HG03060 (cell line): Measurements from ENCODE around the gene PDZD2.
"Not testable (repeated sequence)": the region's sequence is repeated elsewhere in the genome, so short reads cannot be mapped to it uniquely, and the experiment has no call there.

Source experiments
- ATAC-seq: cut with Tn5 transposase; IDR thresholded peaks from one replicate; pipeline ENCODE4 v1.9.1; 2021; ENCODE audit warnings: low read depth, moderate number of reproducible peaks; ENCODE audit not compliant: unreplicated experiment

The PDZD2 gene

DNA sequence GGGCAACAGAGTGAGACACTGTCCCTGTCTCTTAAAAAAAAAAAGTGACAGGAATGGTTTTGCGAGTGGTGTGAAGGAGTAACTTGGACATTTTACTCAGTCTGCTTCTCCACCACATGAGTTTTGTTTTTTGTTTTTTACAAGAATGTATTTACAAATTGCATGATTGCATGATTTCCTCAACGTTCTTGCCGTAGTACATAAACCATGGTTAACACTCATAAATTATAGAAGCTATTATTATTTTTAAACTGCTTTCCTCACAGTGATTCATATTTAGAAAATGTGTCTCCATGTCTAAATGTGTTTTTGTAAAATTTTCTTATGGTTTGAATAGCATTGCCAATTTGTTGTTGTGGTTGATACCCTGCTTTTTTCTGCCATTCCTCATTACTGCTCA is 315.2 kb downstream of the PDZD2 start:
- ATAC-seq = no peak

DNA sequence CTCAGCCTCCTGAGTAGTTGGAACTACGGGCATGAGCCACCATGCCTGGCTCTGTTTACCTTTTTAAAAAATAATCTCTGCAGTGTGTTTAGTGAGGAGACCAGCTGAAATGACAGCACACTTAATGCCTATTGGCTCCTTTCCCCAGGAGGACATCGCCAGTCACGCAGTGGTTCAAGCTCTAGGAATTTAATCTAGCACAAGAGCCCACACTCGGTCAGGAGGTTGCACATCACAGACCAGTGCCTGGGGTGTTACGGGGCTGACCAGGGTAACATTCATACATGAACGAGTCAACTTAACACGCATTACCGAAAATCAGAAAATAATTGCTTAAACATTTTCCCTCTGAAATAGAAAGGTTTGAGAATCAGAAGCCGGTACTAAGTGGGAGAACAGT is 318.2 kb downstream of the PDZD2 start:
- ATAC-seq = no peak

DNA sequence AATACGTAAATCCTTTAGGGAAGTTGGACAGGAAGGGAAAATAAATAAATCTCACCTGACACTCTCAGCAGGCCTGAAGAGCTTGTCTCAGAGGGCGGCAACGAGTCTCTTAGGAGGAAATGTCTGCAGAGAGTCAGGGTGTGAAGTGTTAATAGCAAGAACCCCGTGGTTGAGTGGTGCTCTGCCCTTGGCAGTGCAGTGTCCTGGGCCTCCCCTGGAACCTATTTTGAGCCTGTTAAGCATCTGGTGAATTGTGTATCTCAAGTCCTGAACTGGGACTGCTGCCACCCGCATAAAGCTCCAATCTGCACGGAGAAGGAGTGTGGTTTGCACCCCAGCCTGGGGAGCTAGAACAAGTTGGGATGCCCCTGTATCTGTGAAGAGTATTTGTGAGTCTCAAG is 323.4 kb downstream of the PDZD2 start:
- ATAC-seq = no peak

DNA sequence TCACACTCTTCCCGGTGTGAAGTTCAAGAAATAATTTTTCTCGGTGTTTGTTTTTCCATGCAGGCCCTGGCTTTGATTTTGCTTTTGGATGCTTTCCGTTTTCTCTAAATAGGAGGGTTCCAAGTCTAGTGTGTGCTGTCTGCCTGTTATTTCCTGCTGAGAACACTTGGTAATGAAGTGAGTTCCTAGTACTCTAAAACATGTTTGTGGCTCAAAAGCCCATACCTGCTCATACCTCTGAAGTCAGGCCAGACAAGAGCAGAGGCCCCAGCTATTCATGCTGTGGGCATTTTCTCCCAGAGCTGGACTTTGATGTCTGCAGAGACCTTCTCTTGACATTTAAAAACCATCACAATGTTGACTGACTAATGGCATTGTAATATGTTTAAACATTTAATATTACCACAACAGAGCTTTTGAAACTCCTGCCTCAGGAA is 324.0 kb downstream of the PDZD2 start:
- ATAC-seq = no peak

DNA sequence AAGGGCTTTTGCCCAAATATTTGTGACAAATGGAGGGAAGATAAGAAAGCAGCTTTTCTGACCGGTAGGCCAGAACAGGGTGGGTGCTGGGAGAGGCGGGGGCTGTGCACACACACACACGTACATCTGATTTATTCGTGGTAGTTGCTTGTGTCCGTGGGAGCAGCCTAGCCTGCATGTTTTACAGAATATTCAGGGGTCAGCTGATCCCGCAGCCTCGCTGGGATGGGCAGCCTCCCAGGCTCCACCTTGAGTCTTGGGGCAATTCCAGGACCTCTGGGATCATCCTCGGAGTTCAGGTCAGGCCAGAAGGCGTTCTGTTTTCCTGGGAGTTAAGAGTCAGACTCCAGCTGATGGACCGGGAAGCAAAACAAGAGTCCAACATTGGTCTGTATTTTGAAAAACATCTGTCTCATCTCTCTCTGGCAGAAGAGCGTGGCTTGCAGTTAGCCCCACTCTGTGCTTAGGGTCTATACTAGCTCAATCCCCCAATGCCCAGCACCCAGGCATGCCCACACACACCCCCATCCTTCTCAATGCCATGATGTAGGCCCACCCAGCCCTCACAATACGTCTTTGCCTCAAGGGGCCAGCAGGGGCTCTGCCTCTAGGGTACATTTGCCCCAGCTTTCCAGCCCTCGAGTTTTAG is 324.6 kb downstream of the PDZD2 start:
- ATAC-seq = no peak

DNA sequence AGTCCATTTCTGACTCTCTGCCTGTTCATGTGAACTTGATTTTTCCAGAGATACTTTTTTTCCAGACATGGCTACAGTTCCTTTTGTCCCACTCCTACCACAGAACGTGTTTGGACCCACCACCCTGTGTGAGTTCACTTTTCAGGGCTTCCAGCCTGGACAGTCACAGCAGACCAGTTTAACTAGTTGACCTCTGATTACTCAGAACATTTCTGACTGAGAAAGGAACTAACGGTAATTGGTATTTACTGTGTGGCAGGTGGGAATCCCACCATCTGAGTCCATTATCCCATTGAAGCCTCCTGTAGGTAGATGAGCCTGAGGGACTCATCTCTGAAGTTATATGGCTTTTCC is 325.1 kb downstream of the PDZD2 start:
- no peak for ATAC-seq

DNA sequence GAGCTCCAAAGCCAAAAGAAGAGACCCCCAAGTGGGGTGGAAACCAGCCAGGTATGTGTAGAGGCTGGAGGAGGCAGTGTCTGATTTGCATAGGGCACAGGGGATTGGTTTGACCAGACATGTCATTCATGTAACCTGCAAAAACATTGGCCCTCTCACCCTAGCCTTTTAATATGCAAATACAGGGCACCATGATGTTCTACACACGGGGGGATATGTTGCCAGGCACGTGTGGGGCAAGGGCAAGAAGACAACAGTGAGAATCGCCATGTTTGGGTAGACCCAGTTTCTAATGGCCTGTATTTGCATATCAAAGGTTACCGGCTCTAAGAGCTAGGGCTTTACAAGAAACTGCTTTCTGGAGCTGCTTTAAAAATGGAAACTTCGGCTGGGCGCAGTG is 326.3 kb downstream of the PDZD2 start:
- no peak for ATAC-seq

DNA sequence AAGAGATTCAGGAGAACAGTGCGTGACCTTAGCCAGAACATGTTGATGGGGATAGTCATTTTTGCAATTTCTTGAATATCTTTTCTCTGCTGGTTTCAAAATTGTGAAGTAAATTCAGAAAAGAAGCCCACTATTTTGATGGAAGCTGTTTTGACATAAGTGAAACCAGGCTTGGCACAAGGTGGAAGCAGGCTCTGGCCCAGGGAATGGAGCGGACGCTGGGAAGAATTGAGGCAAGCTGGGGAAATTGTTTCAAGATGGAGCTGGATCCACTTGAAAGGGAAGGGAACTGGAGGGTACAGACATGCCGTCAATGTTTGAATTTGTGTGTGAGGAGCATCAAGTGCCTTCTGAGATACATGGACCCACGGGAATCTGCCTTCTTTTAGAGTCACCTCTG is 328.0 kb downstream of the PDZD2 start:
- no peak for ATAC-seq

DNA sequence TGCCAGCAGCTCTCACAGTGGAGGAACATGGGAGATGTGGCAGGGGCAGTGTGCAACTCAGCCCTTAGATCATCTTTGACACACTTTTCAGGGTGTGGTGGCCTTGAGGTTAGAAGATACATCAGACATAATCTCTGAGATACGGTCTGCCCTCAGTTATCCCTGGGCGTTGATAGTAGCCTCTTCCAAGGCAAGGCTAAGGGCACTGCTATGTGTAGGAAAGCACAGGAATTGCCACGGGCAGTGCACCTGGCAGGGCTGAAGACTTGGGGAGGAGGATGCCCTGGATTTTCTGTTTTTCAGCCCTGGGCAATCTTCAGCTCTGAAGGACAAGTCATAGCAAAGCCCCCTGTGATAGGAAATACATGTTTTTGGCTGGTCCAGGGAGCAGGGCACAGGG is 328.5 kb downstream of the PDZD2 start:
- ATAC-seq = no peak

DNA sequence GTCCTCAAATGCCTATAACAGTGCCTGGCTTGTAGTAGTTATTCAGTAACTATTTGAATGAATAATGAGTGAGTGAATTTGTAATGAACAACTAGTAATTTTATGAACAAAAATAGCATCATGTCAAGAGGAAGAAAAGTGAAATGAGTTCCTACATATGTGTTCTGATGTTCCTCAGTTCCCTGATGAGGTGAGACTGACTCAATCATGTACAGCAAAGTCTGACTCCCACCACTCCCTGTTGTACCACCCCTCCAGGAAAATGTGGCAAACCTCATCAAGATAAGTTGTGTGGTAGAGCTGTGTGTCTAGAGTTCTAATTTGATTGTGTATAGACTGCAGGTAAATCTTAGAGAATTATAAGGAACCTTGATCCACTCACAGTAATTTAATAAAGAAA is 333.6 kb downstream of the PDZD2 start:
- ATAC-seq = no peak

DNA sequence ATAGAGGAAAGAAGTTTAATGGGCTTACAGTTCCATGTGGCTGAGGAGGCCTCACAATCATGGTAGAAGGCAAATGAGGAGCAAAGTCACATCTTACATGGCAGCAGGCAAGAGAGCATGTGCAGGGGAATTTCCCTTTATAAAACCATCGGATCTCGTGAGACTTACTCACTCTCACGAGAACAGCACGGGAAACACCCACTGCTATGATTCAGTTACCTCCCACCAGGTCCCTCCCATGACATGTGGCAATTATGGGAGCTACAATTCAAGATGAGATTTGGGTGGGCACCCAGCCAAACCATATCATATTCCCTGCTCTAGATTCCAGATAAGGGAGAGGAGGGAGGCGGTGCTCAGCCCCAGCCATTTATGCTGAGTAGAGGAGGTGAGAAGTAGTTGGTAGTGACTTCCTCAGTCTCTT is 336.3 kb downstream of the PDZD2 start:
- not testable (repeated sequence) for ATAC-seq

DNA sequence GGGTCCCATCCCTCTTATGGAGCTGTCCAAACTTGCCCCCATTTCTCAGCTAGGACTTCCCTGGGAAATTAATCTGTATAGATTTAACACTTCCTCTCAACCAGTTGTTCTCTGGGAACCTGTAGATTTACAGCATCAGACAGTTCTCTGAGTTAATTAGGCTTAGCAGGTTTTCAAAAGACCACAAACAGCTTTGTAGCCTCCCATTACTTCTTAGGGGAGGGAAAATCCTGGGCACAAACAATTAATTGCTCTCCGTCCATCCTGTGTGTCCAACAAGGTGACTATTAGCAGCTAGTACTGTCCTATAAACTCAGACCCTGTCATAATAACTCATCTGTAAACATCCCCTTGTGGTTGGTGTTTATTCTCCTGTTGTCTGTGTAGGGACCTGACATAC is 337.2 kb downstream of the PDZD2 start:
- ATAC-seq = no peak

DNA sequence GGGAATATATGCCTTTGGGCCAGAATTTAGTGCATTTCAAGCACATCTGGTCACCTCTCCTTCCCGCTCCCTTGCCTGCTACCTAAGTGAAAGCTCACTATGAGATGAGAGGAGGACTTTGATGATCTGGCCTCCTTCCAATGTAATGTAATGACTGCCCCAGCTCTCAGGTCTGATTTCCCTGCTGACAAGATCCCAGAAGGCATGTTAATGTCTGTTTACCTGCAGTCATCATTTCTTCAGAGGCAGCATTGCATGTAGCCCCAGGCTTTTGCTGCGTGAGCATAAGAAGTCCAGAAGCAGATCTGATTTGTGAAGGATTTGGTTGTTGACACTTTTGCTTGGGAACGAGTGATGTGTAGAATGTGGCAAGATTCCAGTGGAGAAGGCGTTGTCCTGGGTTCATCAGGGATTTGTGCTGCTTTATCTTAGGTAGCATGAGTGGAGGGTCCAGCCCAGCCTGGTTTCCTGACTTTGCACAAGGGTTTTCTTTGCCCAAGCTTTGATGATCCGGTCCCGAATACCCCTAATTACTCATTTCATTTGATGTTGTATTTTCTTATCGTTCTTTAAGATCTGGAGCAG is 342.5 kb downstream of the PDZD2 start:
- no peak for ATAC-seq

DNA sequence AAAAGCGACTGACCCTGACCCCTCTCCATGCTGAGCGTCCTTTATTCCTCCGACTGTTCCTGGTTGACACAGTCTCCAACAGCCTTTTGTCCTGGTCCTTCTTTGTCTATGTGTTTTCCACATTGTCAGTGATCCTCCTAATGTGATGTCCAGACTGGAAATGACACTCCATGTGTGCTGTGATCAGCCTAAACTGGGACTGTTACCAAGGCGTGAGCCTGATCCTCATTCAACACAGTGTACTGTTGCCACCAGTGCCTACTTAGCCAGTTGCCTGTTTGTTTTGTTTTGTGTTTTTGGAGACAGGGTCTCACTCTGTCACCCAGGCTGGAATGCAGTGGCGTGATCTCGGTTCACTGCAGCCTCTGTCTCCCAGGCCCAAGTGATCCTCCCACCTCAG is 343.1 kb downstream of the PDZD2 start:
- no peak for ATAC-seq

DNA sequence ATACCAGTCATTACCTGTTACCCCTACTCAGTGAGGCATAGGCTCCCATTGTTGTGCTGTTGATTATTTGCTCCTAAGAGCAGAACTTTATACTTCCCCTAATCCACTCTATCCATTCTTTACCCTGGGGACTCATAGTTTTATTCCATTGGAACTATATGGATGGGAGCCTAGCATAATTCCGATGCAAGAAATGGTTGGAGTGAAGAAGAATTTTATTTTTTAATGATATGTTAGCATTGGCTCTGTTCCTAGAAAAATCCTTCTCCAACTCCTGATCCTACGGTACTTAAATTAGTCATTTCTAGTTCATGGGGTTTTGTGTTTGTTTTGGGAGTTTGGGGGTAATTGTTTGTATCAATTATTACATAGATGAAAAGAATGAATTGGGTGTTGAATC is 343.7 kb downstream of the PDZD2 start:
- ATAC-seq = no peak

DNA sequence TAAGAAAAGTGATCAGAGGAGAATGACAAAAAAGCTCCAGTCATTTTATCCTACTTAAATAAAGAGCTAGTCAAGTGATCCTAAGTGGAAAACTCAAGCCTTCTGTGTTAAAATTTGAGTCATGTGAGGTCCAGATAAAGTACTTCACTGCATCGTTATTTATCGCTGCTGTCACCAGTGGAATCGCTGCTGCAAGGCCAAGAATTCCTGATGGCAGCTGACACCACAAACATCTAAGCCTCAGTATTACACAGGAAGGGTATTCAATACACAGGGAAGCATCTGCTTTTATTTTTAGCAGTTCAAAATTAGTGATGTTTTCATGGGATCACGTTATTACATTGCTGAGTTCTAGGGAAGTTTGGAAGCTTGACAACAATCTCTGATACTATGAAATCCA is 344.9 kb downstream of the PDZD2 start:
- ATAC-seq = no peak

DNA sequence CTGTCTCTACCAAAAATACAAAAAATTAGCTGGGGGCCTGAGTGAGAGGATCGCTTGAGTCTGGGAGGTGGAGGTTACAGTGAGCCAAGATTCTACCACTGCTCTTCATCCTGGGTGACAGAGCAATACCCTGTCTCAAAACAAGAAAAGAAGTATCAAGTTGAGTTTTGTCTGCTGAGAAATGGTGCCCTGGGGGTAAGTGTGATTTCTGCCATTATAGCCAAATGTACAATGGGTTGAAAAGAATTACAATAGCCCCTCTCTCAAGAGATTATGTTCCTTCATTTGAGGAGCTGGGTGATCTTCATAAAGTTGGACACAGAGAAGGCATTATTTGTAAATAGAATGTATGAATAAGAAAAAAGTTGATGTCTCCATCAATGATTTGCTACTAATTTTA is 345.8 kb downstream of the PDZD2 start:
- ATAC-seq = no peak

DNA sequence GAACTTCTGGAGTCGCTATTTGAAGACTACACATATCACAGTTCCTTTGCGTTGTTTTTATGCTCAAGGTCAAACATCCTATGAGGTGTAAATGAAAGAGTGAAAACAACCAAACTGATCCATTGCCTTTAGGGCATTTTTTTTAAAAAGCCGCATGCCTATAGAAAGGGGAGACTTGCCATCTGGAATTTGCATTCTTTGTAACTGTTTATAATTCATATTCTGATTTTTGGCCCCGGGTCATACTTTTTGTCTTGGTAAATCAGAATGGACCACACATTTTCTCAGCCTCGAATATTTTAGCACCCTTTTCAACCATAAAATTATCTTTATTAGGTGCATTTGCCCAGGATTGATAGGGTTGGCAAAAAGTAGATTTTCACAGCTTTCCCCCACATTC is 347.2 kb downstream of the PDZD2 start:
- ATAC-seq = no peak

DNA sequence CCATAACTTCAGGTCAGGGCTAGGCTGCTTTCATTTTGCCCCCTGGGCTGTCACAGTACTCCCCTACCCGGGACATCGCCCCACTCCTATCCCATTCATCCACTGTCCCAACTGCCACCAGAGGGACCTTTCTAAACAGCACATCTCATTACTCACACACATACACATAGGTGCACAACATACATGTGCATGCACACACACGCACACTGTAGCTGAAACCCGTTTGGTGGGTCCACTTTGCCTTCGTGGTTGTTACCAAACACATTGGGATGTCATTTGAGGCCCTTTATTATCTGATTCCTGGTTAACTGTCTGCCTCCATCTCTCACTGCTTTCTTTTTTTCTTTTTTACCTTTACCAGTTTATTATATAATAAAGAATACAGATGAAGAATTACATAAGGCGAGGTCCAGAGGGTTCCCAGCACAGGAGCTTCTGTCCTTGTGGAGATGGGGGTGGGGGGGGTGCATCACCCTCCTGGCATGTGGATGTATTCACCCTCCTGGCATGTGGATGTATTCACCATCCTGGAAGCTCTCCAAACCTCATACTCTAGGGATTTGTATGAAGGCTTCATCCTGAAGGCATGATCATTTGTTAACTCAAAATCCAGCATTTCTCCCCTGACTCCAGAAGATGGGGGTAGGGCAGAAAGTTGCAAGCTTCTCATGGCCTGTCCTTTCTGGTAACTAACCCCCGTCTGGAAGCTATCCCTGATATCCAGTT is 349.2 kb downstream of the PDZD2 start:
- ATAC-seq = no peak

DNA sequence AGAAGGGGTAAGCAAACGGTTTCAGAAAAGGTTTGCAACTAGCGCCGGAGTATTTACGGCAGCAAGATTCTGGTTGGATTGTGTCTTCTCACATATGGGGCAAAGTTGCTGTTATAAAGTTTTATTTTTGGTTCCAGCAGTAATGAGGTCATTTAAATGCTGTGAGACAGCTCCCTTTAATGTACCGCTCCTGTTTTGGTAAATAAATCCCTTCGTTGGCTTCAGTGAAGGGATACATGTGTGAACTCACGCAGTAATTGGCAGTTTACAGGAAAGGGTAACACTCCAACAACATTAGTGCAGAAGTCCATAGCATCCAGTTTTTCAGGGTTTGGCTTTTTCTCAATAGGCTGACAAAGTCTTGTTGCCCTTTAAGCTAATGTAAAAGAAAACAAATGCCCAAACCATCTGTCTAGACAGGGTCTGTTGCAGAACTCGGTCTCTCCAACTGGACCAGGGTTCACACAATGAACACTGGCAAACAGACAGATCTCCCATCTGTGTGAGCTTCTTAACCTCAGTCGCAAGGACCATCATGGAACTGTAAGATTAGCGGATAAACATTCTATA is 351.2 kb downstream of the PDZD2 start:
- no peak for ATAC-seq

DNA sequence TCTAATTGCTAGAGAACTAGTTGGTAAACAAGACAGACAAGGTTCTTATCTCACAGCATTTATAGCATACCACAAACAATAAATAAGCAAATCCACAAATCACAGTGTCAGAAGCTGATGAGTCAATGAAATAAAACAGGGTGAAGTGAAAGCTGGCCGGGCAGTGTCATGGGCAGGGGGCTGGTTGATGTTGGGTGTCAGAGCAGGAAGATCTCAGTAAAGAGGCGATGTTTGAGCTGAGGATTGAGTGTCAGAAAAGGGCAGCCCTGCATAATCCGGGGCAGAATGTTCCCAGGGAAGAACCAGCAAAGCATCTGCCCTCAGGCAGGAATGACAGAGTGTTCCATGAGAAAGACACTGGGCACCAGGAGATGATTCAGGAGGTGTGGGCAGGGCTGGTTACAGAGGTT is 351.8 kb downstream of the PDZD2 start:
- ATAC-seq = no peak

DNA sequence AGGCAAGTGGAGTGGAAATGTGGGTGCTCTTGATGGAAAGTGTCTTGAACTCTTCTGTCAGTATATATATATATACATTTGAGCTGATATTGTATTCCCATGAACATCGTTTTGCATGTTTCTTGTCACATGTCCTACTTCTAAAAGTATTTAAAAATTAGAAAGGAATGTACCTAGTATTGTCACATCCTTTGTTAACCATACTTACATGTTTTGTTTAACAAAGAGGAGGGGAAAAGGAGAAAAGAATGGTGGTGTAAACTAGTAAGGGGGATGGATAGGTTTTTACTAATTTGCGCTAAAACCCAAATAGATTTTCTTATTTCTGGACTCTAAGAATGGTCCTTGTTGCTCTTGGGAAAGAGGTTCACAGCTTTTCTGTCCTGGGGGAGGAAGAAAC is 353.4 kb downstream of the PDZD2 start:
- no peak for ATAC-seq
